Measurements from ENCODE around the gene PITPNB.

Gene PITPNB

DNA sequence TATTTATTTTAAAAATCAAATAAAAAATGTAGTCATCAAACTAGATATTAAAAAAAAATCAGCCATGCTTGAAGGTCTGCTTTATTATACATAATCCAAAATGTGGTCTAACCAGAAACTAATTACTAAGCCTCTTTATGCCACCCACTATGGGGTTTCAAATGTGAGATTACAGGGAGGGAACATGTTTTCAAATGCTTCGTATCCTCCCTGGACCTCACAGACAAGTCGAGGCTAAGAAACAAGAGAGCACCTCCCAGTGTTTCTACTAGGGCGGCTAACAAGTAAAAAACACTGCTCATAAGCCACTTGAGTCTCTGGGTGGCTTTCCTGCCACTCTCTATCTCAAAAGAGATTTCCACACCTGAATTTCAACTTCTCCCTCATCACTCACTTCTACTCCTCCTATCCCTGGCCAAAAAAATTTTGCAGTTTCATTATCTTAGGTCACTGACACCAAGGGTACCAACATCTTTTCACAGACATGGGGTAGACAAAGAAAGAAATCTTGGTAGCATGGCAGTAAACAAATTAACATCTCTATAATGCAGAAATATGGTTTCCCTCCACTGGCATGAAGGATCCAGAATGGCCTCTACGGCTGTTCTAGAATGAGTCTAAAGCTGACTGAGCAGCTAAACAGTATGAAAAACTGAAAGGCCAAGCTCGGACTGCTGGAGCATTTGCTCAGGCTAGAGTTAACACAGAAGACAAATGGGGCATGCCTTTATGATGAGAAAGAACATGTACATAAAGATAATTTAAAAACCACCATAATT is 50.9 kb downstream of the PITPNB start:
- intact Hi-C loops (cut with DNase I) = no loop called here

DNA sequence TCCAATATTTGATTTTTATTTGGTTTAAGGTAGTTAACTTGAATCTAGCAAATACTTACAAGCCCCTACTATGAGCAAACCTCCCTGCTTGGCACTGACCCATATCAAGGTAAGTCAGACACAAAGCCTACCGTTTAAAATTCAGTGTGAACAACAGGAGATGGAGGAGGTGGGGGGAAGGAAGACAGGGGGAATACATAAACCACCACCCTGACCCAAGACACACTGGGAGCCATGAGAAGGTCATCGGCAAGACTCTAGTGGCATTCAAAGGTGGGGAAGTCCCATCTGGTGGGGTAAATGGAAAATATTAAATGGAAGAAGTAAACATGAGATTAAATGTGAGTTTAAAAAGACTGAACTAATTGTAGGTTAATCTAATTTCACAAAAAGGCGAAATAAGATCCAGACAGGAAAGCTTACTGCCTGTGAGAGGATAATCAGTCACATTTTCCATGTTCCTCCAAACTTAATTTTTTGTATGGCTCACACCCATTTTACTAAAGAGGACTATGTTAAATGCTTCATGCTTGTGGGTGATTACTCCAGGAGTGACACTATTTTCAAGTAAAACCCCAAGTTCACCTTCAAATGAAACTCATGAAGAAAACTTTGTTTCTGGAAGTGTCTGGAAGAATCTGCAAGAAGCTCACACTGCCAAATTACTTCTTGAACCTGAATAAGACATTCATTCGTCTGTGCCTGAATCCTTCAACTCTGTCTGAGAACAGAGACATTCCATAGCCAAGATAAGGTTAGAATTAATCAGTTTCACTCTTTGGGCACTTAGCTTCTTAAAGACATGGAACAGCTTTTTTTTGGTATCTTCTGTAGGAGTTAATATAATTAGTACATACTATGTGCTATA is 51.7 kb downstream of the PITPNB start:
- DNase-seq = no peak
- intact Hi-C loops (cut with DNase I) = no loop called here

More for the DNA sequence above, 50.9 kb downstream of the PITPNB start:
- no peak for DNase-seq

GRCh38 chr22:27866135-27867084 is 52.6 kb downstream of the PITPNB start:
- DNase-seq = no peak
- intact Hi-C loops (cut with DNase I) = no loop called here

DNA sequence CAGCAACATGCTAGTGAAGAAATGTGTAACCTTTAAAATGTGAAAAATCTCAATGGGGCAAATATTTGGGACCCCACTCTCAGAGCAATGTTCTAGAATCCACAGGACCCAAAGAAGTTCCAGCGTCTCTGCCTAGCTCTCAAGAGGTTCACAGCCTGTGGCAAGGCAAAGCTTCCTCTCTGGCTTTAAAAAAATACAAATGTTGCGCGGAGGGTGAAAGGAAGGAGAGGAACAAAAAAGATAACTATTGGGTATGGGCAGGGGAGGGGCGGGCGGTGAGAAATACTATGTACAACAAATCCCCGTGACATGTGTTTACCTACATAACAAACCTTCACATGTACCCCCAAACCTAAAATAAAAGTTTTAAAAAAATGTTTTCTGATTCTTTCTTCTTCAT is 53.6 kb downstream of the PITPNB start:
- DNase-seq = no peak
- intact Hi-C loops (cut with DNase I) = no loop called here

- intact Hi-C loops (cut with DNase I) = no loop called here
- no peak for DNase-seq
Measured at GRCh38 chr22:27863556-27863955, 55.5 kb downstream of the PITPNB start.

- no peak for DNase-seq
Measured at GRCh38 chr22:27863001-27863400, 56.1 kb downstream of the PITPNB start.

GRCh38 chr22:27859336-27859735 is 59.7 kb downstream of the PITPNB start:
- DNase-seq = no peak
- intact Hi-C loops (cut with DNase I) = no loop called here

More at GRCh38 chr22:27863001-27863400, 56.1 kb downstream of the PITPNB start:
- intact Hi-C loops (cut with DNase I) = no loop called here

GRCh38 chr22:27858626-27859025 is 60.4 kb downstream of the PITPNB start:
- intact Hi-C loops (cut with DNase I) = no loop called here
- DNase-seq = no peak

GRCh38 chr22:27857443-27857842 is 61.6 kb downstream of the PITPNB start:
- DNase-seq = peak in 1 of 42 donors; percentile 35
- intact Hi-C loops (cut with DNase I) = no loop called here

DNA sequence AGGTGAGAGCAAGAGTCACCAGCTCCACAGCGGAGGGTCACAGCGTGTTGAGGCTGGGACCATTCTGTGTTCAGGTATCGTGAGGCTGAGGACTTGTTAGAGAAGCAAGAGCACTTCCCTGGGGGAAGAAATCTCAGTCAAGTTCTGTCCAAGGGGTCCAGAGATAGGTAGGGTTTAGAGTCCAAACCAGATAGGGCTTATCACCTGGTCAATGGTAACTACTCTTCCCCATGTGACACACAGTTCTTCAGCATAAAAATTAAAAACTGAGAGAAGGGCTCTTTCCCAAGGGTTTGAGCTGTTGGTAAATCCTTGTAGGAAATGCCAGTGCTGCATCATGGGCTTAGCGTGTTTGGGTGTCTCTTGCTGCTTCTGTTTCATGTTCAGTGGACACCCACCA is 62.7 kb downstream of the PITPNB start:
- no peak for DNase-seq
- intact Hi-C loops (cut with DNase I) = no loop called here

GRCh38 chr22:27853424-27853823 is 65.6 kb downstream of the PITPNB start:
- intact Hi-C loops (cut with DNase I) = no loop called here

GRCh38 chr22:27851974-27852746 is 66.9 kb downstream of the PITPNB start:
- intact Hi-C loops (cut with DNase I) = no loop called here
- peak in 2 of 42 donors; percentile 8 to 48 for DNase-seq

More at GRCh38 chr22:27853424-27853823, 65.6 kb downstream of the PITPNB start:
- no peak for DNase-seq

- intact Hi-C loops (cut with DNase I) = no loop called here
- no peak for DNase-seq
Measured at GRCh38 chr22:27850000-27850521, 69.0 kb downstream of the PITPNB start.

GRCh38 chr22:27848005-27848404 is 71.1 kb downstream of the PITPNB start:
- intact Hi-C loops (cut with DNase I) = no loop called here
- no peak for DNase-seq

GRCh38 chr22:27846910-27847309 is 72.1 kb downstream of the PITPNB start:
- no peak for DNase-seq
- intact Hi-C loops (cut with DNase I) = no loop called here

- DNase-seq = no peak
- intact Hi-C loops (cut with DNase I) = no loop called here
Measured at GRCh38 chr22:27846248-27846757, 72.8 kb downstream of the PITPNB start.

- DNase-seq = no peak
- intact Hi-C loops (cut with DNase I) = no loop called here
Measured at GRCh38 chr22:27845644-27846043, 73.4 kb downstream of the PITPNB start.

All from head of caudate nucleus (tissue), 42 donors.